H1 (cell line): Measurements from ENCODE around the gene OSBPL9. TPM values are rescaled to one million over a fixed set of nuclear protein-coding genes. Genes with fewer than 3 reads are reported as not detected.
A peak's percentile ranks its signal among the peaks of the same experiment; 100 is the strongest.

Source experiments
- CTCF ChIA-PET: fragments of 300-600 bp; sonication (Branson Sonifier 250); formaldehyde crosslinking; loops from one replicate; lab custom pipeline; 2021; ENCODE audit not compliant: partially characterized antibody; lab: Charles Lee
- POLR2A ChIA-PET: fragments of 300-600 bp; sonication (Branson Sonifier 250); formaldehyde crosslinking; loops from one replicate; lab custom pipeline; 2021; ENCODE audit warnings: inconsistent platforms; ENCODE audit not compliant: partially characterized antibody; lab: Charles Lee
- DNase-seq, 2 experiments: peaks; one replicate each; pipeline versions ENCODE4 v3.0.0 to v3.0.0-alpha.2; 2010 to 2022; ENCODE audit warnings: low spot score in 2 of 2, low read depth in 1 of 2, mixed read lengths in 1 of 2
- FAIRE-seq: peaks from 2 replicates; lab custom pipeline; 2011; peaks lifted over from hg19 to GRCh38; lab: Jason Lieb, UNC
- H2AFZ ChIP-seq: 2 replicates; pipeline ENCODE4 v1.8.1; 2012; ENCODE audit warnings: low read length, inconsistent platforms
- H2AK5ac ChIP-seq: 2 replicates; pipeline ENCODE4 v1.6.1; 2013; ENCODE audit warnings: low read depth, low read length
- H2BK120ac ChIP-seq: replicated peaks from 2 replicates; pipeline ENCODE3; 2013; ENCODE audit warnings: low read depth, low read length, inconsistent platforms
- H2BK12ac ChIP-seq: 2 replicates; pipeline ENCODE4 v1.6.1; 2013; ENCODE audit warnings: low read depth, low read length
- H2BK15ac ChIP-seq: 2 replicates; pipeline ENCODE4 v1.6.1; 2013; ENCODE audit warnings: low read length
- H2BK20ac ChIP-seq: 2 replicates; pipeline ENCODE4 v1.6.1; 2013; ENCODE audit warnings: low read length
- H2BK5ac ChIP-seq: 2 replicates; pipeline ENCODE4 v1.6.1; 2013; ENCODE audit warnings: low read depth, low read length
- H3K14ac ChIP-seq: 2 replicates; pipeline ENCODE4 v1.6.1; 2013; ENCODE audit warnings: inconsistent platforms; ENCODE audit not compliant: insufficient read length
- H3K18ac ChIP-seq: 2 replicates; pipeline ENCODE4 v1.6.1; 2013; ENCODE audit warnings: low read length; ENCODE audit errors: extremely low read depth
- H3K23ac ChIP-seq: 2 replicates; pipeline ENCODE4 v1.6.1; 2013; ENCODE audit warnings: inconsistent platforms; ENCODE audit not compliant: insufficient read length
- H3K23me2 ChIP-seq: 2 replicates; pipeline ENCODE4 v1.6.1; 2013; ENCODE audit warnings: low read depth, low read length
- H3K27ac ChIP-seq: 2 replicates; pipeline ENCODE4 v1.6.1; 2011; ENCODE audit warnings: low read depth, low read length, inconsistent platforms
- H3K27me3 ChIP-seq, 4 experiments: replicated peaks in 1 of 4; 1 replicate in 1 of 4; 2 replicates in 3 of 4; pipeline versions ENCODE4 v1.6.1 to v1.8.1; 2011 to 2013; ENCODE audit warnings: low read length in 3 of 4, mild to moderate bottlenecking in 3 of 4, inconsistent platforms in 2 of 4, mixed read lengths in 2 of 4, moderate library complexity in 1 of 4; ENCODE audit not compliant: control insufficient read depth in 3 of 4, insufficient read depth in 3 of 4; ENCODE audit errors: extremely low read depth in 1 of 4
- H3K36me3 ChIP-seq, 4 experiments: 2 replicates each; pipeline versions ENCODE4 v1.6.1 to v1.8.1; 2011 to 2013; ENCODE audit warnings: mild to moderate bottlenecking in 4 of 4, low read length in 3 of 4, moderate library complexity in 2 of 4, control low read depth in 1 of 4, inconsistent platforms in 1 of 4; ENCODE audit not compliant: insufficient read depth in 4 of 4, control insufficient read depth in 2 of 4
- H3K4ac ChIP-seq: replicated peaks from 2 replicates; pipeline ENCODE3; 2013; ENCODE audit warnings: low read length, low read depth, mixed read lengths, inconsistent platforms; ENCODE audit not compliant: insufficient read length
- H3K4me1 ChIP-seq, 4 experiments: replicated peaks in 1 of 4; 1 replicate in 1 of 4; 2 replicates in 3 of 4; pipeline versions ENCODE4 v1.6.1 to v1.8.1; 2011 to 2013; ENCODE audit warnings: low read length in 3 of 4, inconsistent platforms in 2 of 4, mixed read lengths in 1 of 4; ENCODE audit not compliant: insufficient read depth in 4 of 4, control insufficient read depth in 3 of 4
- H3K4me2 ChIP-seq, 2 experiments: 2 replicates each; pipeline versions ENCODE4 v1.6.1 to v1.8.1; 2011 to 2013; ENCODE audit warnings: low read depth in 2 of 2, low read length in 2 of 2, control low read depth in 1 of 2, inconsistent platforms in 1 of 2, mild to moderate bottlenecking in 1 of 2; ENCODE audit not compliant: insufficient read depth in 1 of 2
- H3K4me3 ChIP-seq, 4 experiments: fragments of 200-600, 300-600 bp in 1 of 4; sonication (generic), shearing (Covaris generic), sonication (Bioruptor Twin) in 1 of 4; 2 replicates each; pipeline versions ENCODE4 v1.5.1 to v1.8.1; 2011 to 2016; ENCODE audit warnings: low read length in 4 of 4, low read depth in 3 of 4, control low read depth in 2 of 4, inconsistent platforms in 2 of 4, mild to moderate bottlenecking in 2 of 4, mixed read lengths in 1 of 4, moderate library complexity in 1 of 4; ENCODE audit not compliant: insufficient read depth in 2 of 4; ENCODE audit errors: extremely low read depth in 1 of 4
- H3K56ac ChIP-seq: replicated peaks from 2 replicates; pipeline ENCODE3; 2013; ENCODE audit warnings: low read depth, mild to moderate bottlenecking, mixed read lengths, low read length, inconsistent platforms; ENCODE audit not compliant: insufficient read length
- H3K79me1 ChIP-seq: 2 replicates; pipeline ENCODE4 v1.6.1; 2013; ENCODE audit warnings: low read depth, low read length, control low read depth
- H3K79me2 ChIP-seq, 2 experiments: 2 replicates each; pipeline versions ENCODE4 v1.6.1 to v1.8.1; 2012 to 2013; ENCODE audit warnings: low read length in 2 of 2, mild to moderate bottlenecking in 2 of 2, inconsistent platforms in 1 of 2; ENCODE audit not compliant: insufficient read depth in 2 of 2, control insufficient read depth in 1 of 2
- H3K9ac ChIP-seq, 4 experiments: replicated peaks in 1 of 4; 1 replicate in 1 of 4; 2 replicates in 3 of 4; pipeline versions ENCODE4 v1.6.1 to v1.8.1; 2011 to 2013; ENCODE audit warnings: low read depth in 3 of 4, low read length in 3 of 4, control low read depth in 2 of 4, mild to moderate bottlenecking in 2 of 4, moderate library complexity in 2 of 4, inconsistent platforms in 1 of 4; ENCODE audit errors: extremely low read depth in 1 of 4
- H3K9me3 ChIP-seq, 2 experiments: 2 replicates each; pipeline versions ENCODE4 v1.6.1 to v1.8.1; 2012 to 2013; ENCODE audit warnings: mild to moderate bottlenecking in 2 of 2, moderate library complexity in 2 of 2, control low read depth in 1 of 2, inconsistent platforms in 1 of 2, low read depth in 1 of 2, low read length in 1 of 2, mixed read lengths in 1 of 2; ENCODE audit not compliant: insufficient read depth in 2 of 2
- H4K20me1 ChIP-seq, 2 experiments: replicated peaks in 1 of 2; 2 replicates each; pipeline versions ENCODE3 to v1.8.1; 2011 to 2013; ENCODE audit warnings: inconsistent platforms in 2 of 2, low read length in 2 of 2, mild to moderate bottlenecking in 1 of 2; ENCODE audit not compliant: insufficient read depth in 2 of 2, control insufficient read depth in 1 of 2
- H4K5ac ChIP-seq: 2 replicates; pipeline ENCODE4 v1.6.1; 2013; ENCODE audit warnings: low read length, low read depth, mixed read lengths, inconsistent platforms; ENCODE audit not compliant: insufficient read length
- H4K8ac ChIP-seq: 2 replicates; pipeline ENCODE4 v1.8.0; 2013; ENCODE audit warnings: mild to moderate bottlenecking, moderate library complexity, low read length, inconsistent platforms; ENCODE audit not compliant: insufficient read depth; ENCODE audit errors: extremely low read depth
- H4K91ac ChIP-seq: replicated peaks from 2 replicates; pipeline ENCODE3; 2013; ENCODE audit warnings: low read length, mixed read lengths, inconsistent platforms; ENCODE audit not compliant: insufficient read length
- ASH2L ChIP-seq: fragments of 200-600, 300-600 bp; sonication (generic); IDR thresholded peaks from one replicate; pipeline ENCODE4 v1.7.1; 2017; ENCODE audit warnings: low read length
- HDAC2 ChIP-seq, 2 experiments: fragments of 300-600 bp in 1 of 2; sonication (generic) in 1 of 2; IDR thresholded peaks; 2 replicates each; pipeline ENCODE4 v1.6.1; 2011 to 2012; ENCODE audit warnings: low read depth in 2 of 2, low read length in 2 of 2, mild to moderate bottlenecking in 2 of 2, moderate library complexity in 2 of 2, borderline replicate concordance in 1 of 2, inconsistent platforms in 1 of 2
- NRF1 ChIP-seq: IDR thresholded peaks from 2 replicates; pipeline ENCODE4 v1.6.1; 2011; ENCODE audit warnings: mild to moderate bottlenecking, low read depth, low read length, improper control_type of control experiment
- PHF8 ChIP-seq: fragments of 200-600 bp; sonication (generic); conservative IDR thresholded peaks from 2 replicates; pipeline ENCODE4 v1.7.1; 2012; ENCODE audit warnings: low read depth, mild to moderate bottlenecking, inconsistent platforms, low read length, moderate library complexity
- POLR2A ChIP-seq, 2 experiments: IDR thresholded peaks; 1 replicate in 1 of 2; 2 replicates in 1 of 2; pipeline ENCODE4 v1.6.1; 2011; ENCODE audit warnings: low read depth in 2 of 2, low read length in 2 of 2, mild to moderate bottlenecking in 2 of 2; ENCODE audit errors: control extremely low read depth in 1 of 2
- WGBS, 2 experiments: shearing (Covaris generic) in 1 of 2; methylation state at CpG; one replicate each; pipeline versions ENCODE4 v1.1.6 to v1.1.7; 2013 to 2015; ENCODE audit warnings: low lambda C conversion rate in 2 of 2, mixed read lengths in 2 of 2, inconsistent platforms in 1 of 2, low coverage in 1 of 2, missing lambda C conversion rate in 1 of 2; ENCODE audit not compliant: insufficient replicate concordance in 2 of 2, insufficient coverage in 1 of 2, insufficient read length in 1 of 2; ENCODE audit errors: extremely low coverage in 1 of 2, missing lambda C conversion rate in 1 of 2; 5-methylcytosine and 5-hydroxymethylcytosine counted together
- polyA plus RNA-seq, 7 experiments: library from polyadenylated mRNA; depleted of rRNA in 3 of 7; stranded (reverse) in 5 of 7; unstranded in 2 of 7; fragments of >200 nt in 5 of 7; fragments of 200-250 nt in 2 of 7; gene quantifications; 1 replicate in 5 of 7; 2 replicates in 1 of 7; 4 replicates in 1 of 7; pipeline versions ENCODE4 v1.2.1 to v1.2.3, GENCODE V29; 2011 to 2013; ENCODE audit warnings: missing spikeins in 2 of 7, mixed read lengths in 2 of 7
- total RNA-seq: library from RNA; stranded (reverse); fragmentation: NEBNext Ultra II Directional; extraction: Animal tissue kit (Norgen Biotek cat#: 25700); gene quantifications from 2 replicates; pipeline ENCODE4 v1.2.1, GENCODE V29; 2021

Gene OSBPL9
- total and polyA plus RNA-seq, 2 of the 8 experiments (the other 6 are each of a cell fraction or from before 2014, with no cell fraction given): 58.2 to 71.6 TPM

GRCh38 chr1:51729156-51729823 is 112.4 kb downstream of the OSBPL9 start:
- Histone ChIP-seq H3K9ac (peak overlapping the region; percentile 56 to 85 (median 75)), H3K27me3 (no peaks in the 10 kb centered on the region), H2BK15ac (no peak overlapping the region), H3K23me2 (peaks cover 7% of the 10 kb centered on the region; the same call in 1 of the 2 replicates), H3K18ac (peak overlapping the region; percentile 34; the same call in 1 of the 2 replicates), H4K20me1 (peaks cover 0 to 4% of the 10 kb centered on the region in 2 experiments), H3K4me2 (peak overlapping the region; percentile 71 to 98), H3K23ac (no peak overlapping the region), H4K8ac (peak overlapping the region; percentile 72; the same call in 1 of the 2 replicates), H3K79me2 (peaks cover 3 to 42% of the 10 kb centered on the region in 2 experiments; a peak in 3 of 4 replicates), H3K79me1 (peaks cover 6% of the 10 kb centered on the region), H3K4ac (peak overlapping the region; percentile 73), H2AK5ac (no peak overlapping the region), H4K5ac (peak overlapping the region; percentile 62), H2BK5ac (peak overlapping the region; percentile 61; the same call in 1 of the 2 replicates), H2AFZ (0 out of 2 replicates have a peak overlapping the region, but pooled peaks have one; percentile 26), H3K56ac (peak overlapping the region; percentile 42), H3K14ac (no peak overlapping the region), H4K91ac (peak overlapping the region; percentile 15), H3K4me1 (peaks cover 0 to 6% (median 2%) of the 10 kb centered on the region in 4 experiments; a peak in 4 of 7 replicates), H3K36me3 (no peaks in the 10 kb centered on the region), H3K4me3 (peak overlapping the region; percentile 85 to 99 (median 89)), H2BK20ac (no peak overlapping the region), H2BK12ac (no peak overlapping the region), H2BK120ac (peak overlapping the region; percentile 55), H3K9me3 (no peaks in the 10 kb centered on the region), H3K27ac (peak overlapping the region; percentile 37; the same call in 1 of the 2 replicates)
- peak; percentile 85 to 92 for DNase-seq
- ChIA-PET CTCF (interaction anchor here (0.6 kb wide), 1 partner anchor 299 kb away, joined by 3 read pairs; no protein-coding TSS in a partner anchor), POLR2A (interaction anchor here (1.3 kb wide), 2 partner anchors 10 to 81 kb away, joined by 3 to 4 read pairs; no protein-coding TSS in a partner anchor)
- 2% methylated on average over 21 of the region's 53 CpGs; no CpG with 5 or more reads in 1 of the 2 experiments for WGBS, 2 experiments
- FAIRE-seq: no peak
- TF ChIP-seq POLR2A (IDR thresholded peaks at IDR 0.05; ENCODE audit: control extremely low read depth in 1 of 2, low read depth in 2 of 2, low read length in 2 of 2): peak; percentile 43 to 62; a peak in 2 of 3 replicates
- peak in 1 of 2 experiments; percentile 21; a peak in 1 of 4 replicates for TF ChIP-seq HDAC2 (IDR thresholded peaks at IDR 0.05; ENCODE audit: borderline replicate concordance in 1 of 2, low read depth in 2 of 2, low read length in 2 of 2)
- peak; percentile 92 for TF ChIP-seq ASH2L
- TF ChIP-seq NRF1: no peak
- peak; percentile 64 for TF ChIP-seq PHF8
